Naive thymus-derived CD4-positive, alpha-beta T cell (primary cell): ENCODE data around the gene ALDH4A1. TPM values are rescaled to one million over a fixed set of nuclear protein-coding genes. Genes with fewer than 3 reads are reported as not detected.
"Not testable (repeated sequence)": the region's sequence is repeated elsewhere in the genome, so short reads cannot be mapped to it uniquely, and the experiment has no call there.

Source experiments
- ATAC-seq: fragments of 150-1000 bp; cut with Tn5 transposase; 2 replicates; pipeline ENCODE4 v1.10.0; 2021; ENCODE audit warnings: mild to moderate bottlenecking, moderate library complexity
- CTCF ChIA-PET: fragments of 350-600 bp; sonication (Branson Sonifier 250); formaldehyde crosslinking; loops from one replicate; lab custom pipeline; 2021; ENCODE audit warnings: antibody characterized with exemption; lab: Charles Lee
- POLR2A ChIA-PET: fragments of 350-600 bp; sonication (Branson Sonifier 250); formaldehyde crosslinking; loops from one replicate; lab custom pipeline; 2021; ENCODE audit warnings: antibody characterized with exemption, inconsistent platforms; lab: Charles Lee
- DNase-seq, 9 donors: peaks; one replicate each; pipeline versions ENCODE4 v3.0.0 to v3.0.0-alpha.2; 2020 to 2022; ENCODE audit warnings: mixed read lengths in 1 of 9
- H3K27ac ChIP-seq: one replicate; pipeline ENCODE4 v1.7.0; 2013; ENCODE audit warnings: mild to moderate bottlenecking, low read depth, low read length, moderate library complexity
- H3K27me3 ChIP-seq, 2 donors: one replicate each; pipeline ENCODE4 v1.7.0; 2013; ENCODE audit warnings: low read length in 2 of 2, mild to moderate bottlenecking in 2 of 2, moderate library complexity in 2 of 2; ENCODE audit not compliant: control insufficient read depth in 2 of 2, insufficient read depth in 2 of 2
- H3K36me3 ChIP-seq, 3 experiments: 1 replicate in 2 of 3; 2 replicates in 1 of 3; pipeline ENCODE4 v1.7.0; 2013; ENCODE audit warnings: low read length in 3 of 3, mild to moderate bottlenecking in 3 of 3, moderate library complexity in 1 of 3; ENCODE audit not compliant: insufficient read depth in 3 of 3, control insufficient read depth in 2 of 3
- H3K4me1 ChIP-seq, 2 donors: one replicate each; pipeline ENCODE4 v1.7.0; 2013; ENCODE audit warnings: low read length in 2 of 2, mild to moderate bottlenecking in 2 of 2, moderate library complexity in 1 of 2; ENCODE audit not compliant: control insufficient read depth in 2 of 2, insufficient read depth in 2 of 2
- H3K4me3 ChIP-seq: 2 replicates; pipeline ENCODE4 v1.7.0; 2013; ENCODE audit warnings: mild to moderate bottlenecking, low read length
- H3K9me3 ChIP-seq, 3 experiments: 1 replicate in 2 of 3; 2 replicates in 1 of 3; pipeline ENCODE4 v1.7.0; 2013; ENCODE audit warnings: low read length in 3 of 3; ENCODE audit not compliant: control insufficient read depth in 2 of 3
- H3K27ac Mint-ChIP-seq, 9 donors: one replicate each; pipeline ENCODE4 v1.8.0; 2020 to 2022; ENCODE audit warnings: mixed read lengths in 9 of 9, mild to moderate bottlenecking in 8 of 9, moderate library complexity in 5 of 9, inconsistent platforms in 2 of 9
- H3K27me3 Mint-ChIP-seq, 5 donors: one replicate each; pipeline ENCODE4 v1.8.0; 2021 to 2022; ENCODE audit warnings: mixed read lengths in 5 of 5, mild to moderate bottlenecking in 1 of 5
- H3K36me3 Mint-ChIP-seq, 5 donors: one replicate each; pipeline ENCODE4 v1.8.0; 2020 to 2022; ENCODE audit warnings: mixed read lengths in 5 of 5, mild to moderate bottlenecking in 3 of 5, inconsistent platforms in 1 of 5
- H3K4me1 Mint-ChIP-seq, 7 donors: one replicate each; pipeline ENCODE4 v1.8.0; 2020 to 2022; ENCODE audit warnings: mixed read lengths in 7 of 7, mild to moderate bottlenecking in 3 of 7, inconsistent platforms in 1 of 7
- H3K4me3 Mint-ChIP-seq, 10 donors: one replicate each; pipeline ENCODE4 v1.8.0; 2020 to 2022; ENCODE audit warnings: mild to moderate bottlenecking in 10 of 10, mixed read lengths in 10 of 10, moderate library complexity in 6 of 10, inconsistent platforms in 2 of 10
- H3K9me3 Mint-ChIP-seq, 11 donors: one replicate each; pipeline ENCODE4 v1.8.0; 2020 to 2022; ENCODE audit warnings: mixed read lengths in 11 of 11, mild to moderate bottlenecking in 4 of 11, inconsistent platforms in 1 of 11, moderate library complexity in 1 of 11
- intact Hi-C, 2 donors: fragments of 100-400 bp; cut with micrococcal nuclease; formaldehyde crosslinking; loops; one replicate each; pipeline ENCODE4 v1.15.1; 2023
- polyA plus RNA-seq, 2 donors: library from polyadenylated mRNA; unstranded; fragments of 300-500 nt; fragmentation: Illumina TruSeq; gene quantifications; one replicate each; pipeline ENCODE4 v1.2.3, GENCODE V29; 2021
- total RNA-seq, 6 experiments: library from RNA in 5 of 6; stranded (reverse) in 5 of 6; gene quantifications; 1 replicate in 5 of 6; 2 replicates in 1 of 6; pipeline ENCODE4 v1.2.3 and lab custom pipeline; 2021 to 2026

ALDH4A1 gene
- total and polyA plus RNA-seq, 7 experiments from 2014 or later = 0.94 to 3.2 (median 1.4) TPM

DNA sequence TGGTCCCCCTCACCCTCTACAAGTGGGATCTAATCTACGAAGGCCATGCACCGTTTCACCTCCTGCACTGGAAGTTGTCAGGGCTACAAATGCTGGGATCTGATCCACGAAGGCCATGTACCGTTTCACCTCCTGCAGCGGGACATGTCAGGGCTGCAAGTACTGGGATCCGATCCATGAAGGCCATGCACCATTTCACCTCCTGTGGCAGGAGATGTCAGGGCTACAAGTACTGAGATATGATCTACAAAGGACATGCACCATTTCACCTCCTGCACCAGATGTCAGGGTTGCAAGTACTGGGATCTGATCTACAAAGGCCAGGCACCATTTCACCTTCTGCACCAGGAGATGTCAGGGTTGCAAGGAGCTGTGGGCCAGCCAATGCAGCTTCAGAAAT is 7.0 kb downstream of the ALDH4A1 start:
- no peaks in the 10 kb centered on the region for H3K9me3 Mint-ChIP-seq
- H3K27me3 Mint-ChIP-seq = no peaks in the 10 kb centered on the region
- no peaks in the 10 kb centered on the region for H3K36me3 Mint-ChIP-seq
- DNase-seq (no peak), ATAC-seq (no peak)
- Histone ChIP-seq H3K4me3 (no peak overlapping the region), H3K27ac (no peak overlapping the region), H3K4me1 (no peaks in the 10 kb centered on the region), H3K27me3 (no peaks in the 10 kb centered on the region), H3K36me3 (no peaks in the 10 kb centered on the region), H3K9me3 (no peaks in the 10 kb centered on the region)
- ChIA-PET CTCF (interaction anchor here (0.7 to 1.2 kb wide), 3 partner anchors 11 to 80 kb away, joined by 3 to 5 read pairs (median 4); no protein-coding TSS in a partner anchor), POLR2A (interaction anchor here (0.6 kb wide), 1 partner anchor 29 kb away, joined by 3 read pairs; no protein-coding TSS in a partner anchor)
- intact Hi-C loops = no loop called here
- no peak overlapping the region for H3K4me3 Mint-ChIP-seq
- H3K4me1 Mint-ChIP-seq = peaks cover 5 to 14% (median 12%) of the 10 kb centered on the region in 7 donors
- H3K27ac Mint-ChIP-seq = no peak overlapping the region

DNA sequence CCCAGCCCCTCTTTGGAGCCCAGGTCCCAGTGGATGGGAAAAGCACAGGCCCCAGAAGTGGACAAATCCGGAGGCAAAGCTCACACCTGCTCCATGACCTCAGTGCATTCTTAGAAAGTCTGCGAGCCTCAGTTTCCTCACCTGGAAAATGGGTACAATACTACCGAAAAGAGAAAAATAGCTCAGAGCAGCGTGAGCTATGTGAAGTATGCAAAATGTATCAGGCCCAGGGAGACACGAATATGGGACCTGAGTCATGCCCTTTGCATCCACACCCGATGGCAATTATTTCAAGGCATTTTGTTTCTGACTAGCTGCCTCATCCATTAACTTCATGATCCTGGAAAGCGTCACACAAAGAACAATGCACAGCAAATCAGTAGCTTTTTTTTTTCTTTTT is 9.2 kb downstream of the ALDH4A1 start:
- H3K36me3 ChIP-seq = no peaks in the 10 kb centered on the region
- no peaks in the 10 kb centered on the region for H3K4me1 ChIP-seq
- no peak for DNase-seq
- intact Hi-C loops = no loop called here
- Mint-ChIP-seq H3K36me3 (no peaks in the 10 kb centered on the region), H3K4me3 (no peak overlapping the region), H3K9me3 (no peaks in the 10 kb centered on the region), H3K27ac (no peak overlapping the region), H3K4me1 (peaks cover 0 to 4% (median 0%) of the 10 kb centered on the region in 7 donors), H3K27me3 (no peaks in the 10 kb centered on the region)
- no peak overlapping the region for H3K4me3 ChIP-seq
- H3K9me3 ChIP-seq = no peaks in the 10 kb centered on the region
- H3K27me3 ChIP-seq = no peaks in the 10 kb centered on the region
- no peak for ATAC-seq
- H3K27ac ChIP-seq = no peak overlapping the region
- POLR2A ChIA-PET = no interaction called here
- CTCF ChIA-PET = interaction anchor here (0.8 to 1.9 kb wide), 4 partner anchors 9 to 203 kb away, joined by 3 to 9 read pairs (median 4); no protein-coding TSS in a partner anchor

DNA sequence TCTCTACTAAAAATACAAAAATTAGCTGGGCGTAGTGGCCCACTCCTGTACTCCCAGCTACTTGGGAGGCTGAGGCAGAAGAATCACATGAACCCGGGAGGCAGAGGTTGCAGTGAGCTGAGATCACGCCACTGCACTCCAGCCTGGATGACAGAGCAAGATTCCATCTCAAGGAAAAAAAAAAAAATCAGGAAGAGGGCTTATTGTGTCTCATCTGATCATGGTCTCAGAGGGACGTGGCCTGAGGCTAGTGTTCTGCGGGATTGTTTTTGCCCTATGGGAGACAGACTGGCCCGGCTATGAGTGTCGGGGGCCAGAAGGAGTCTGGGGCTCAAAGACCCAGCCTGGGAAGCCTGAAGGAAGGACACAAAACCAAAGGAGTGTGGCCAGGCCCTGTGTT is 10.5 kb downstream of the ALDH4A1 start:
- H3K4me3 Mint-ChIP-seq, H3K36me3 Mint-ChIP-seq, H3K27me3 Mint-ChIP-seq, H3K27ac ChIP-seq, DNase-seq, H3K27me3 ChIP-seq, POLR2A ChIA-PET, H3K27ac Mint-ChIP-seq, CTCF ChIA-PET, H3K9me3 Mint-ChIP-seq, H3K4me3 ChIP-seq, H3K4me1 ChIP-seq, H3K4me1 Mint-ChIP-seq, H3K9me3 ChIP-seq, H3K36me3 ChIP-seq, intact Hi-C loops, ATAC-seq: not testable (repeated sequence)

DNA sequence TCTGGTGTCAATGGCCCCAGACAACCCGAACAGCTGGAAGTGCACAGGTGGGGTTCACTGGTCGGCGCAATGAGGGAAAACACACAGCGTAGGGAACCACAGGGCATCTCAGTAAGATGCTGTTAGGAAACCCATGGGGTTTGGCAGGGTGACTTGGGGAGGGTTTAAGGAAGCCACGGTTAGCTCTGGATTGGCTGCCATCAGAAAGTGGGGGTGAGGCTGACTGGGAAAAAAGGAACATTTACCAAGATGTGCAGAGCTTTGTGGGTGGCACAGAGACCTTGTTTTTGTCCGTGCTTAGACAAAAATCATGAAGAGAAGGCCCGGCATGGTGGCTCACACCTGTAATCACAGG is 11.0 kb downstream of the ALDH4A1 start:
- Histone ChIP-seq H3K36me3 (no peaks in the 10 kb centered on the region), H3K27me3 (no peaks in the 10 kb centered on the region), H3K4me3 (no peak overlapping the region), H3K4me1 (no peaks in the 10 kb centered on the region), H3K27ac (no peak overlapping the region), H3K9me3 (no peaks in the 10 kb centered on the region)
- Mint-ChIP-seq H3K4me3 (no peak overlapping the region), H3K9me3 (no peaks in the 10 kb centered on the region), H3K27me3 (no peaks in the 10 kb centered on the region), H3K36me3 (no peaks in the 10 kb centered on the region), H3K4me1 (peaks cover 0 to 4% (median 0%) of the 10 kb centered on the region in 7 donors), H3K27ac (peak overlapping the region in 1 of 9 donors; percentile 46)
- ChIA-PET CTCF (no interaction called here), POLR2A (no interaction called here)
- DNase-seq (no peak), ATAC-seq (no peak)
- intact Hi-C loops = no loop called here

DNA sequence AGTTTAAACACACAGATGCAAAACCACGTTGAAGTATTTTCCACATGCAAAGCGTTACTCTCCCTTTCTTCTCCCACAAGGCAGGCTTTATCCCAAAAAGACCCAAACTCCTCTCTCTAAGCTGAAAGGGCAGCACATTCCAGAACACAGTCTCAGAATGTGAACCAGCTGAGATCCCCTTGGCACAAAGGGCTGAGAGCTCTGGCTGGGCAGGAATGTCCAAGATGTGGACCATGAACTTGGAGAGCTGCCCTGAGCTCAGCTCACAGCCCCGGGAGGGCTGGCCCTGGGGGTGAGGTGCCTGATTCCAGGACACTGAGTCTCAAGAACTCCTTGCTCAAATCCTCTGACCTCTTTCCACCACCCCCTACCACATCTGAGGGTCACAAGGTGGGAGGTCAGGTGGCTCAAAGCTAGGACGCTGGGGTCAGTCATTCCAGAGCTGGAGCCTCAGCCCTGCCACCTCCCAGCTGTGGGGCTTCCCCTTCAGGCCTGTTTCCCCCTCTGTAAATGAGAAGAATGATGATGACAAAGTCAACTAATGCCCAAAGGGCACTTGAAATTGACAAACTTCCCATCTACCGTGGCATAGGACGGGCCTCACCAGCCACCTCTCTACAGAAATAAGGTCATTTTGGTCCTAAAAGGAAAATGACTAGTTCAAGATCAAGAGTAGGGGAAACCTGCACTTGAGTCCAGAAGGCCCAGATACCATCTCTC is 11.5 kb downstream of the ALDH4A1 start:
- no peak overlapping the region for H3K27ac ChIP-seq
- POLR2A ChIA-PET = no interaction called here
- no peak overlapping the region for H3K4me3 ChIP-seq
- DNase-seq (no peak), ATAC-seq (no peak)
- no peaks in the 10 kb centered on the region for H3K4me1 ChIP-seq
- CTCF ChIA-PET = no interaction called here
- Mint-ChIP-seq H3K4me1 (peaks cover 0 to 4% (median 0%) of the 10 kb centered on the region in 7 donors), H3K9me3 (no peaks in the 10 kb centered on the region), H3K36me3 (no peaks in the 10 kb centered on the region), H3K4me3 (no peak overlapping the region), H3K27ac (no peak overlapping the region), H3K27me3 (no peaks in the 10 kb centered on the region)
- H3K9me3 ChIP-seq = no peaks in the 10 kb centered on the region
- no peaks in the 10 kb centered on the region for H3K36me3 ChIP-seq
- H3K27me3 ChIP-seq = no peaks in the 10 kb centered on the region
- intact Hi-C loops = no loop called here

DNA sequence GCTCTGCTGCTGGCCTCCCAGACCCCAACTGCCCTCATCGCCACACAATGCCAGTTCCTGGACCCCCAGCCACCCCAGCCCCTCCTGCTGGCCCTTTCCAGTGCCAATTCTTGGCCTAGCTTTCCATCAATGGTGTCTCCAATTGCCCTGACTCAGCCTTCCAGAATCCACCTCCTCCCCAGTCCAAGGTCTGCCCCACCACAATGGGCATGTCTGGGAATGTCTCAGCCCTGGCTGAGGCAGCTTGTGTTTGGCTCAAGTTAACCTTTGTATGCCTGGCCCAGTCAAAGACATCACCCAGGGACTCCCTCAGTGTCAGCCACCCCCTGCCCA is 16.4 kb downstream of the ALDH4A1 start:
- no peaks in the 10 kb centered on the region for H3K4me1 ChIP-seq
- Mint-ChIP-seq H3K36me3 (no peaks in the 10 kb centered on the region), H3K4me3 (no peak overlapping the region), H3K27me3 (no peaks in the 10 kb centered on the region), H3K4me1 (no peaks in the 10 kb centered on the region), H3K9me3 (no peaks in the 10 kb centered on the region), H3K27ac (no peak overlapping the region)
- no peaks in the 10 kb centered on the region for H3K9me3 ChIP-seq
- no peaks in the 10 kb centered on the region for H3K27me3 ChIP-seq
- no peak overlapping the region for H3K27ac ChIP-seq
- no peak overlapping the region for H3K4me3 ChIP-seq
- intact Hi-C loops = no loop called here
- CTCF ChIA-PET = no interaction called here
- POLR2A ChIA-PET = no interaction called here
- no peak for DNase-seq
- no peak for ATAC-seq
- peaks cover 0 to 7% (median 0%) of the 10 kb centered on the region in 3 experiments for H3K36me3 ChIP-seq
